Gastroesophageal sphincter (tissue), 3 donors: ENCODE measurements around the gene FOXN3.

ENCODE experiments used
- EP300 ChIP-seq: sonication (generic); formaldehyde crosslinking; IDR thresholded peaks from one replicate; pipeline ENCODE4 v1.6.1; 2017; ENCODE audit warnings: antibody characterized with exemption, mild to moderate bottlenecking
- POLR2A ChIP-seq, 2 donors: fragments of 450-650 bp; IDR thresholded peaks; one replicate each; pipeline ENCODE4 v1.6.1; 2017; ENCODE audit warnings: antibody characterized with exemption in 2 of 2, mild to moderate bottlenecking in 2 of 2, moderate library complexity in 1 of 2
- POLR2AphosphoS5 ChIP-seq: sonication (generic); formaldehyde crosslinking; IDR thresholded peaks from one replicate; pipeline ENCODE4 v1.6.1; 2017; ENCODE audit warnings: antibody characterized with exemption
- TF ChIP-seq, protein P1 (sequence below), 4 experiments: fragments of 200-600 bp in 2 of 4; fragments of 450-650 bp in 2 of 4; sonication (generic) in 1 of 4; IDR thresholded peaks; one replicate each; pipeline ENCODE4 v1.5.1; 2017 to 2019; ENCODE audit warnings: antibody characterized with exemption in 4 of 4, mild to moderate bottlenecking in 2 of 4, moderate library complexity in 2 of 4

GRCh38 chr14:89397569-89398230 lies 19.3 kb downstream of the FOXN3 start:
- TF ChIP-seq, protein P1, sequence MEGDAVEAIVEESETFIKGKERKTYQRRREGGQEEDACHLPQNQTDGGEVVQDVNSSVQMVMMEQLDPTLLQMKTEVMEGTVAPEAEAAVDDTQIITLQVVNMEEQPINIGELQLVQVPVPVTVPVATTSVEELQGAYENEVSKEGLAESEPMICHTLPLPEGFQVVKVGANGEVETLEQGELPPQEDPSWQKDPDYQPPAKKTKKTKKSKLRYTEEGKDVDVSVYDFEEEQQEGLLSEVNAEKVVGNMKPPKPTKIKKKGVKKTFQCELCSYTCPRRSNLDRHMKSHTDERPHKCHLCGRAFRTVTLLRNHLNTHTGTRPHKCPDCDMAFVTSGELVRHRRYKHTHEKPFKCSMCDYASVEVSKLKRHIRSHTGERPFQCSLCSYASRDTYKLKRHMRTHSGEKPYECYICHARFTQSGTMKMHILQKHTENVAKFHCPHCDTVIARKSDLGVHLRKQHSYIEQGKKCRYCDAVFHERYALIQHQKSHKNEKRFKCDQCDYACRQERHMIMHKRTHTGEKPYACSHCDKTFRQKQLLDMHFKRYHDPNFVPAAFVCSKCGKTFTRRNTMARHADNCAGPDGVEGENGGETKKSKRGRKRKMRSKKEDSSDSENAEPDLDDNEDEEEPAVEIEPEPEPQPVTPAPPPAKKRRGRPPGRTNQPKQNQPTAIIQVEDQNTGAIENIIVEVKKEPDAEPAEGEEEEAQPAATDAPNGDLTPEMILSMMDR (IDR thresholded peaks at IDR 0.05), result no peak
- TF ChIP-seq POLR2AphosphoS5 (no peak), POLR2A (IDR thresholded peaks at IDR 0.05) (no peak), EP300 (no peak)
